GM12878 (cell line): ENCODE results near the gene RNASE9.

ENCODE experiments used
- CEBPB ChIP-seq, 2 experiments: fragments of 150-350 bp in 1 of 2; IDR thresholded peaks; 2 replicates each; pipeline ENCODE4 v1.6.1; 2012 to 2014; ENCODE audit warnings: low read depth in 2 of 2, low read length in 2 of 2, borderline replicate concordance in 1 of 2, inconsistent platforms in 1 of 2
- CTCF ChIP-seq, 3 experiments: IDR thresholded peaks in 2 of 3; conservative IDR thresholded peaks in 1 of 3; 2 replicates each; pipeline ENCODE4 v1.5.1; 2011; ENCODE audit warnings: low read depth in 3 of 3, low read length in 3 of 3, mild to moderate bottlenecking in 3 of 3, control low read depth in 2 of 3, moderate library complexity in 2 of 3, inconsistent platforms in 1 of 3, mixed read lengths in 1 of 3; ENCODE audit not compliant: control insufficient read depth in 2 of 3, insufficient read depth in 1 of 3; ENCODE audit errors: extremely low read depth in 1 of 3
- ELK1 ChIP-seq: IDR thresholded peaks from 2 replicates; pipeline ENCODE4 v1.6.1; 2012; ENCODE audit warnings: low read depth, low read length, improper control_type of control experiment
- KDM1A ChIP-seq: fragments of 200-600 bp; sonication (generic); IDR thresholded peaks from 2 replicates; pipeline ENCODE4 v1.6.1; 2016; ENCODE audit warnings: borderline replicate concordance
- MAX ChIP-seq: IDR thresholded peaks from 2 replicates; pipeline ENCODE4 v1.6.1; 2012; ENCODE audit warnings: low read depth, low read length, improper control_type of control experiment
- PBX3 ChIP-seq: IDR thresholded peaks from 2 replicates; pipeline ENCODE4 v1.6.1; 2011; ENCODE audit warnings: mild to moderate bottlenecking, low read depth, low read length, moderate library complexity; ENCODE audit not compliant: insufficient replicate concordance
- REST ChIP-seq: IDR thresholded peaks from 2 replicates; pipeline ENCODE4 v1.6.1; 2012; ENCODE audit warnings: mild to moderate bottlenecking, low read depth, low read length
- SIX5 ChIP-seq: IDR thresholded peaks from 2 replicates; pipeline ENCODE4 v1.6.1; 2011; ENCODE audit warnings: mild to moderate bottlenecking, low read depth, low read length, moderate library complexity; ENCODE audit not compliant: severe bottlenecking
- SREBF2 ChIP-seq: IDR thresholded peaks from 2 replicates; pipeline ENCODE4 v1.6.1; 2012; ENCODE audit warnings: mild to moderate bottlenecking, low read length
- YY1 ChIP-seq: IDR thresholded peaks from 2 replicates; pipeline ENCODE4 v1.6.1; 2011; ENCODE audit warnings: low read depth, mild to moderate bottlenecking, low read length
- ZBTB33 ChIP-seq: fragments of 450-650 bp; IDR thresholded peaks from 2 replicates; pipeline ENCODE4 v1.6.1; 2017; ENCODE audit warnings: mild to moderate bottlenecking
- ZSCAN29 ChIP-seq: fragments of 450-650 bp; IDR thresholded peaks from 2 replicates; pipeline ENCODE4 v1.6.1; 2017; ENCODE audit warnings: mild to moderate bottlenecking, moderate library complexity

GRCh38 chr14:20587489-20588154 lies 26.8 kb upstream of the RNASE9 start, which contains the start of gene RNASE11:
- TF ChIP-seq ZBTB33, result no peak
- TF ChIP-seq CTCF (IDR thresholded peaks at IDR 0.05 in 2 of 3, conservative IDR thresholded peaks at IDR 0.05 in 1 of 3; ENCODE audit: control insufficient read depth in 2 of 3, extremely low read depth in 1 of 3, insufficient read depth in 1 of 3, low read depth in 3 of 3, low read length in 3 of 3), result no peak
- TF ChIP-seq SIX5, result no peak
- TF ChIP-seq MAX, result no peak
- TF ChIP-seq REST, result no peak
- TF ChIP-seq YY1, result no peak
- no peak for TF ChIP-seq SREBF2
- no peak for TF ChIP-seq ELK1
- no peak for TF ChIP-seq CEBPB (IDR thresholded peaks at IDR 0.05; ENCODE audit: borderline replicate concordance in 1 of 2, low read depth in 2 of 2, low read length in 2 of 2)
- TF ChIP-seq KDM1A, result no peak
- TF ChIP-seq ZSCAN29, result no peak
- no peak for TF ChIP-seq PBX3
